ENCODE measurements around the gene DHH.

DHH gene

DNA sequence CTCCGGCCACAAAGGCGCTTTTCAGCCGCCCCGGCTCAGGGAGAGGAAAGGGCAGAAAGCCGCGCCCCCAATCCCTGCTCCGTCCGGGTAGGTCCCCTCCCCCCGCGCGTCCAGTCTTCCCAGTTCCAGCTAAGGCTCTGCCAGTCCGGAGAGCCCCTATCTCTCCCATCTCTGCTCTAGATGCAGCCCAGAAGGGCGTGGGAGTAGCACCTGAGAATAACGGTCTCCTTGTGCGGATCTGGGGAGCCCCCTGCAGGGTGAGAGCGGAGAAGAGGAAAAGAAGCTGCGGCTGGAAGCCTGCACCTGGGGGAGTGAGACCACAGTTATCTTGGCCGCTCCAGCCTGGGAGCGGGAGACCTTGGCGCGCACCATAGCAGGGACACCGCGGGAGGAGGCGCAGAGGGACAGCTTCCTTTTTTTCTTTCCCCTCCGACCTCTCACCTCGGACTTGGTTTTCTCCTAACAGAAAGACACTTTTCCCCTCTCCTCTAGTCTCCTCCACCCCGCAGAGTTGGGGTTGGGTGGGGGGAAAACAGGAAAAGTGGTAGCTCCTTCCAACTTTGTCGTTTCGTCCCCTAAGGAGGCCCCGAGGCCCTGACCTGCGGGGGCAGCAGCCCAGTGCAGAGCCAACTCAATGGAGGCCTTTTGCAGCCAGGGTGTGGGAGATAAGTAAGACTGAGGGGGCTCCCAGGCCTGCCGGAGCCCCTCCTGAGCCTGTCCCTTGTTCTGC, 2.4 kb downstream of the DHH start:
- no peak overlapping the region for H3K27ac ChIP-seq
- TF ChIP-seq, protein P1, sequence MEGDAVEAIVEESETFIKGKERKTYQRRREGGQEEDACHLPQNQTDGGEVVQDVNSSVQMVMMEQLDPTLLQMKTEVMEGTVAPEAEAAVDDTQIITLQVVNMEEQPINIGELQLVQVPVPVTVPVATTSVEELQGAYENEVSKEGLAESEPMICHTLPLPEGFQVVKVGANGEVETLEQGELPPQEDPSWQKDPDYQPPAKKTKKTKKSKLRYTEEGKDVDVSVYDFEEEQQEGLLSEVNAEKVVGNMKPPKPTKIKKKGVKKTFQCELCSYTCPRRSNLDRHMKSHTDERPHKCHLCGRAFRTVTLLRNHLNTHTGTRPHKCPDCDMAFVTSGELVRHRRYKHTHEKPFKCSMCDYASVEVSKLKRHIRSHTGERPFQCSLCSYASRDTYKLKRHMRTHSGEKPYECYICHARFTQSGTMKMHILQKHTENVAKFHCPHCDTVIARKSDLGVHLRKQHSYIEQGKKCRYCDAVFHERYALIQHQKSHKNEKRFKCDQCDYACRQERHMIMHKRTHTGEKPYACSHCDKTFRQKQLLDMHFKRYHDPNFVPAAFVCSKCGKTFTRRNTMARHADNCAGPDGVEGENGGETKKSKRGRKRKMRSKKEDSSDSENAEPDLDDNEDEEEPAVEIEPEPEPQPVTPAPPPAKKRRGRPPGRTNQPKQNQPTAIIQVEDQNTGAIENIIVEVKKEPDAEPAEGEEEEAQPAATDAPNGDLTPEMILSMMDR (conservative IDR thresholded peaks at IDR 0.05), result peak; percentile 40
- no peak for TF ChIP-seq ZFX (IDR thresholded peaks at IDR 0.05)

DNA sequence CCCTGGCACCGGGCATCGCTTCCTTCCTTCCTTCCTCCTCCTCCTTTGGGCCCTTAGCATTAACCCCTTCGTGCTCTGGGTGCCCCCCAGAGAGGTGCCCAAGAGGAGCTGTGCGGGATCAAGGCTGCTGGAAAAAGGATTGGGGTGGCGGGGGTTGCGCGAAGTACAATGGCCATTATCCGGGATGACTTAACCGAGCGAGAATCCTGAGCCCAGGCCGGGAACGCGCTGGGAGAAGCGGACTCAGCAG, 2.8 kb downstream of the DHH start:
- TF ChIP-seq, protein P1 (conservative IDR thresholded peaks at IDR 0.05), result no peak
- no peak for TF ChIP-seq ZFX (IDR thresholded peaks at IDR 0.05)
- no peak overlapping the region for H3K27ac ChIP-seq

DNA sequence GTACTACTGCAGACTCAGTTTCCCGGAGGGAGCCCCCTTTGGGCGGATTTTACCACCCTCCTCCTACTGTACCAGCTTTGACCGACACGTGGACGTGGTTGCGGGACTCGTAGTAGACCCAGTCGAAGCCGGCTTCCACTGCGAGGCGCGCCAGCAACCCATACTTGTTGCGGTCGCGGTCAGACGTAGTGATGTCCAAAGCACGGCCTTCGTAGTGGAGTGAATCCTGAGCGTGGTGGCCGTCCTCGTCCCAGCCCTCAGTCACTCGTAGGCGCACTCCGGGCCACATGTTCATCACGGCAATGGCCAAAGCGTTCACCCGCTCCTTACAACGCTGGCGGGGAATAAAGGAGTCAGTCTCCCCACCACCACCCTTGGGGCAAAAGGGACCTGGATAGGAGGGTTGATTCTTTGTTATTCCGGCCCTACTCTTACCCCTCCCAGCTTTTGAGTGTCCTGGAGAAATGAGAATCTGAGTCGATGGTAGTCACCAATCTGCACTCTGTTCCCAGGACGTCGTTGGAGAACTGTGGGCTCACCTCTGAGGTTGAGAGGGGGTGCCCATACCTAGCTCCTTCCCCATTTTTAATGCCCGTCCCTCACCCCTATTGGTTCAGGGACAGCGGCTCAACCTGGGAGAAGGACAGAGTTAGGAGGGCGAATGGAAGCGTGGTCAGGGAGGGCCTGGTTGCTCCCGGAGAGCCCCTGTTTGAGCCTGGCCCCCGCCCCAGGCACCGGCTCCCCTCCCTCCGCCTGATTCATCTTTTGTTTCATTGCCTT, 3.4 kb downstream of the DHH start:
- TF ChIP-seq ZFX (IDR thresholded peaks at IDR 0.05), result no peak
- TF ChIP-seq, protein P1 (conservative IDR thresholded peaks at IDR 0.05), result no peak
- no peak overlapping the region for H3K27ac ChIP-seq

- H3K27ac ChIP-seq, result no peak overlapping the region
- no peak for TF ChIP-seq ZFX (IDR thresholded peaks at IDR 0.05)
- TF ChIP-seq, protein P1 (conservative IDR thresholded peaks at IDR 0.05), result no peak
These were observed 4.5 kb downstream of the DHH start for GRCh38 chr12:49089821-49090773.

- TF ChIP-seq, protein P1 (conservative IDR thresholded peaks at IDR 0.05), result no peak
- no peak for TF ChIP-seq ZFX (IDR thresholded peaks at IDR 0.05)
- H3K27ac ChIP-seq, result no peak overlapping the region
These were observed 5.7 kb downstream of the DHH start for GRCh38 chr12:49088932-49089330.

- no peak overlapping the region for H3K27ac ChIP-seq
- TF ChIP-seq, protein P1 (conservative IDR thresholded peaks at IDR 0.05), result peak; percentile 96
- TF ChIP-seq ZFX (IDR thresholded peaks at IDR 0.05), result no peak
These were observed 6.3 kb downstream of the DHH start for GRCh38 chr12:49088150-49088931.
